ENCODE results near the gene GADL1.

GADL1 gene

DNA sequence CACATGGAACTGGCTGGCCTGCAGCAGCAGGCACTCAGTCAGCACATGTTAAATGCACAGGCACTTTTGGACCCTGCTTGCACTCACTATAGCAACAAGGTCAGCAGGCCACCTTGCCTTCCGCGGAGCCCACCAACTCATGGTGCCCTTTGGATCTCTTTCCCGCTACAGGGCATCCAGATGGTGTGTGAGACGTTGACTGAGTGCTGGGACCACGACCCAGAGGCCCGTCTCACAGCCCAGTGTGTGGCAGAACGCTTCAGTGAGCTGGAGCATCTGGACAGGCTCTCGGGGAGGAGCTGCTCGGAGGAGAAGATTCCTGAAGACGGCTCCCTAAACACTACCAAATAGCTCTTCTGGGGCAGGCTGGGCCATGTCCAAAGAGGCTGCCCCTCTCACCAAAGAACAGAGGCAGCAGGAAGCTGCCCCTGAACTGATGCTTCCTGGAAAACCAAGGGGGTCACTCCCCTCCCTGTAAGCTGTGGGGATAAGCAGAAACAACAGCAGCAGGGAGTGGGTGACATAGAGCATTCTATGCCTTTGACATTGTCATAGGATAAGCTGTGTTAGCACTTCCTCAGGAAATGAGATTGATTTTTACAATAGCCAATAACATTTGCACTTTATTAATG, 203.1 kb downstream of the GADL1 start:
- DNase-seq = no peak

DNA sequence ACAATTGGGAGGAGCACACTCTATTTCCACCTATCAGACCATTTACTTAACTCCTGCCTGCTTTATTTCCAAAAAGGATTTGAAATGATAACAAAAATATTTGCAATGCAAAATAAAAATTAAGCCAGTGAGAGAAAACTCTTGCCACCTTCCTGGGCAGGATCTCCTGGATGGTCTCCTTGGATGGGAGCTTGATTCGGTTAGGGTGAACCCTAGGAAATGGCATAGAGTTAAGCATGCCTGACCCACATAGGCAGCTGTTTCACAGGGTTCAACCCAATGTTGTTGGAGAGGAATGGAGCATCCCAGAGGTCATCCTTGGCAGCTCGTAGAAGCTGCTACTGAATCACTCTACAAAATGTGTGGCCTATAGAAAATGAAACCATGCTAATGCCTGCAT, 204.3 kb downstream of the GADL1 start:
- no peak for DNase-seq

GRCh38 chr3:30688776-30689641, 205.5 kb downstream of the GADL1 start:
- no peak for DNase-seq

DNA sequence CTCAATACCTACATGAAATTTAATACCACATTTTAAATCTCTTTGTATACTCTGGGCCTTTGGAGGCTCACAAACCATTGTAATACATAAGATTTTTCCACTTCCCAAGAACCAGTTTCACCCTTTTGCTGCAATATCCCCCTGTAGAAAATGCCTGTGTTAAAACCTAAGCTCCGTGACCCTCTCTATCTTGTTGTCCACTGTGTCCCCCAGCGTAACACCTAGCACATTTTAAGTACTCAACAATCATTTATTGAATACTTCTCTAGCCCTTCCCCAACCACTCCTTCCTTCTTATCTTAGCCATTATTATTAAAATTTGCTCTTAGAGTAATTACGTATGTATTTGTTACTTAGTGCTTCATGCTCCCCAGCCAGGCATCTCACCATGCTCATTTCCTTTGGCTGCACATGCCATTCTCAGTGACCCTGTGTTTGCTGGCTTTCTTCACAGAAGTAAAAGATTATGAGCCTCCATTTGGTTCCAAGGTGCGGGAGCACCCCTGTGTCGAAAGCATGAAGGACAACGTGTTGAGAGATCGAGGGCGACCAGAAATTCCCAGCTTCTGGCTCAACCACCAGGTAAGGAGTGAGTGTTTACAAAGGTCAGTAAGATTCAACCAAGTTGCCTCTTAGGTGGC, 206.4 kb downstream of the GADL1 start:
- DNase-seq = no peak

- DNase-seq = no peak
Observed at GRCh38 chr3:30686799-30687198, 207.7 kb downstream of the GADL1 start.

DNA sequence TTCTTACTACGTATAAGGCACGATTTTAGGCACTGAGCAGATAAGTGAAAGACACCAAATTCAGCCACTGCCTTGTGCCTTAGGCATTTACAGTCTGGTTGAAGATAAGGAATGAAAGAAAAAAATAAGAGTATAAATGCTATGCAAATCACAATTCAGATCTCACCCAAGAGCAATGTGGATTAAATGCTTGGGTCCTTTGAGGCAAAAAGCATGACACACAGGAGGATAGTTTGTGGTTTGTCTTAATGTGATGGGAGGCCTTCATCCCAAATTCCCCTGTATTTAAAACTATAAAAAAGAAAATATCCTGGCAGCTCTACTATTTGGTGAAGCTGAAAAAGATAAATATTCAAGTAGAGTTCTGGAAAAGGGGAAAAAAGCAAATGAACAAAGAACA, 208.3 kb downstream of the GADL1 start:
- no peak for DNase-seq

DNA sequence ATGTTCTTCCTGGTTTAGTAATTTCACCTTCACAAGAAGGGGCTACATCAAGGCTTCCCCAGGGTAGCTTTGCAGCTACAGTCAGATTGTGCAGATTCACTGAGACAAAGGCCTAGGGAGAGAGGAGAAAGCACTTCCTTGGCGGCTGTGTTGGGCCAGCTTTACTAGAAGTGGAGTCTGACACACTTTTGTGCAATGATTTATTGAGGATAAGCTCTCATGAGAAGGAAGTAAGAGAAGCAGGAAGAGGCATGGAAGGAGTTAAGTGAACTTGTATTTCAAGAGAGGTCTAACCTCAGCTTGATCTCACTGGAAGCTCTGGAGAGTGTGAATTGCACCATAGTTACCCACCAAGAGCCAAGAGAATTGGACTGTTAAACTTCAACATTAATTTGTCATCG, 209.2 kb downstream of the GADL1 start:
- no peak for DNase-seq

- no peak for DNase-seq
Observed at GRCh38 chr3:30684356-30684755, 210.1 kb downstream of the GADL1 start.

DNA sequence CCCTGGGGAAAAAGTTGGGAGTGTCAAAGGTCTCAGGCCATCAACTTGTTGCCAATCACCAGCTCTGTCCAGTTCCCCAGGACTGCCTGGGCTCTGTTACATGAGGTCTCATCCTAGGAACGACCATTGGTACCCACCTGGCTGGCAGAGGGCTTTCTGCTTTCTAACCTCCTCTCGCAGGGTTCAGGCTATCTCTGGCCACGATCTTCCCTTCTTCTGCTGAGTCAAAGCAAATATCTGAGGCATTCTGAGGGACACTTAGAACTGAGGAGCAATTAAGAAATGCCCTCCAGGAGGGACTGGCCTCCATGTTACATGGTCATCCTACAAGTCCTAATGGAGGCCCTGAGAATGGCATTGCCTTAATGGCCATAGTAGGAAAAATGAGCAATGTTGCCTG, 210.7 kb downstream of the GADL1 start:
- DNase-seq = no peak

DNA sequence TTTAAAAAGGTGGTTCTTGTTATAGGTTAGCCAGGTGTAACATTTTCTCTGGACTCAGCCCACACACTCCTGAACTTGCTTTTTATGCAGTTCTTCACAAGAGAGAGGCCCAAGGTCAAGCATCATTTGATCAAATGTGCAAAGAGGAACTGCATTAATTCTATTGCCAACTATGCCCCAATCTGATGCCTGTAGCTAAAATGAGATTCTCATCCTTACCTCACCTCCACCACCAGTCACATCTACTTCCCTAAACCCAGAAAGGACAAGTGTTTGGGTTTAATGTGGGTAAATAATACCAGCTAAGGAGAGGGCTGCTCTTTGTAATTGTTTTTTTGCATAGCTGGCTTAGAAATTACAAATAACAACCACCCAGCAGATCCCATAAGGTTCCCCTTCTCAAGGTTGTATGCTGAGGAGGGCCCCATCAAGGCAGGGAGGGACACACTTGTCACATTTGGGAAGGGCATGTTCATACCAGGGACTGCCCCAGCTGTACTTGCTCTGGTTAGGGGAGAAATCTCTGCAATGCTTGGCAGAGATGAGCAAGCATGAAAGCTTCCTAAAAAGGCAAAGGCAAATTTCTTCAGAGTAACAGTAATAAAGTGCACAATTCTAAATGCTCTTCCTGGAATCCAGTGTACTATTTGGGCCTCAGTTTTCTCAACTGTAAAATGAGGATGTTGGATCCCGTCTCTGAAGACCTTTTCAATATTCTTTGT, 211.9 kb downstream of the GADL1 start:
- no peak for DNase-seq

DNA sequence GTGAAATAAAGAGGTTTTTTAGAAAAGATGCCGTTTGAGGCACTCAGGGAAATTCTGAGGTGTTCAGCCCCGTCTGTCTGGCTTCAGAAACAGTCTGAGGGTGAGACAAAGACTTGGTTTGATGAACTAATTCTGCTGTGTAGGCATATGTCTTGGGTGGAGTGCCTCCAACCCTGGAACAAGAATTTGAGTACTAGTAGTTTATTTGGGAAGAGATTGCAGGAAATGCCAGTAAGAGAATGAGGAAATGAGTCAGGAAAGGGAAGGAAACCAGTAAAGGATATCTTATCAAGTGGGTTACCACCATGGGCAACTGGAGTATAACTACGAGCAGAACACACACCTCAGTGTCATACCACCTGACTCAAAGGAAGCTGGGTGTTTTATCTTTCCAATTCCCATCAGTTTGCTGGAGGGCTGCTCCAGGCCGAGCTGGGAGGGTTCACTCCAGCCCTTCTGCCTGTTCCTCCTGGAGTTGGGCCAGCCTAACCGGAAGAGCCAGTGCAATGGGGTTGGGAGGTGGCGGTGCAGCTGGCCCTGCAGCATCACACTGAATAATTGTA, 212.7 kb downstream of the GADL1 start:
- no peak for DNase-seq

DNA sequence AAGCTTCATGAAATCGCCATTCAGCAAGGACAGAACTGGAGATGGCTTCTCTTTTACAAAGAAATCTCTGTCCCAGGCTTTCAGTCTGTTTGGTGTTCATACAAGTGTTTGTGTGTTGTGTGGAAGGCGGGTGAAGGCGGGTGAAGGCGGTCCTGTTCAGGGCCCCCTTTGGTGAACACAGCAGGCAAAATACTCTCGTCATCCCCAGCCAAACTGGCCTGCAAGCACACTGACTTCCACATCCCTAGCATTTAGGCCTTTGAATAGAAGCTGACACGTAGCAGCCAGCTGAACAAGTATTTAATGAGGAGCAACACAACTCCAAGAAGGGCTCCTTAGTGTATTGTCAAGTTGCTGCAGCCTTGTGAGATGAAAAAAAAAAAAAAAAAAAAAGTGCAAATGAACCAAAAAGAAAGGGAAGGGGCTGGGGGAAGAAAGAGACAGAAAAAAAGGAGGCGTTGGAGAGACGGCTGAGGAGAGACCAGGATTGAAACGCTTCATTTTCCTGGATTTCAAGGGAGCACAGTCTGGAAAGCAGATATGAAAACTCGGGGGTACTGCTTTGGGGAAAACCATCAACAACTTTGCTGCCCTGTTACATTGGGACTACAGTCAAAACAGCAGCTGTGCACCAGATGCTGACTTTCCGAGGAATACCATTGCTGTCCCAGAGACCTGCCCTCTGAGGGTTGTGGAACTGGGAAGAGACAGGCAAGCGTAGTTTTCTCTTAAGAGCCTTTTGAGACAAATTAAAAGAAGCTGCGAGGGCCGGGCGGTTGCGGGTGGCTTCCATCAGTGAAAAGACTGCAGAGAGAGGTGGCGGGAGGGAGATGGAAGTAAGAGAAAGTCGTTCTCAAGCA, 213.4 kb downstream of the GADL1 start:
- DNase-seq = no peak

- no peak for DNase-seq
Observed at GRCh38 chr3:30679045-30679444, 215.4 kb downstream of the GADL1 start.

DNA sequence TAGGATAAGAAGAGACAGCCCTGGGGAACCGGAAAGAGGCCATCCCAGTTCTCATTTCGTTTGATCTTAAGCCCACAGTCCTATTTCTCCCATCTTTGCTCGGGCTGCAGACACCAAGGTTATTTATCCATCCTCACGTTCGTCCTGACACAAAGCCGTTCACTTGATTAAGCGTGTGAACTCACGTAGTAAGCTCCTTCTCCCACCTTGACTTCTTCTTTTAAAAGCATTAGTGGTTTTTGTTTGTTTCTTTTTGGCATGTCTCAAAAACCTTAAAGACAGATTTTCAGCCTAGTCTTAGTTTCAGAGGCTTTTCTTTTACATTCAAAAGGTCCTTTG, 217.1 kb downstream of the GADL1 start:
- no peak for DNase-seq

DNA sequence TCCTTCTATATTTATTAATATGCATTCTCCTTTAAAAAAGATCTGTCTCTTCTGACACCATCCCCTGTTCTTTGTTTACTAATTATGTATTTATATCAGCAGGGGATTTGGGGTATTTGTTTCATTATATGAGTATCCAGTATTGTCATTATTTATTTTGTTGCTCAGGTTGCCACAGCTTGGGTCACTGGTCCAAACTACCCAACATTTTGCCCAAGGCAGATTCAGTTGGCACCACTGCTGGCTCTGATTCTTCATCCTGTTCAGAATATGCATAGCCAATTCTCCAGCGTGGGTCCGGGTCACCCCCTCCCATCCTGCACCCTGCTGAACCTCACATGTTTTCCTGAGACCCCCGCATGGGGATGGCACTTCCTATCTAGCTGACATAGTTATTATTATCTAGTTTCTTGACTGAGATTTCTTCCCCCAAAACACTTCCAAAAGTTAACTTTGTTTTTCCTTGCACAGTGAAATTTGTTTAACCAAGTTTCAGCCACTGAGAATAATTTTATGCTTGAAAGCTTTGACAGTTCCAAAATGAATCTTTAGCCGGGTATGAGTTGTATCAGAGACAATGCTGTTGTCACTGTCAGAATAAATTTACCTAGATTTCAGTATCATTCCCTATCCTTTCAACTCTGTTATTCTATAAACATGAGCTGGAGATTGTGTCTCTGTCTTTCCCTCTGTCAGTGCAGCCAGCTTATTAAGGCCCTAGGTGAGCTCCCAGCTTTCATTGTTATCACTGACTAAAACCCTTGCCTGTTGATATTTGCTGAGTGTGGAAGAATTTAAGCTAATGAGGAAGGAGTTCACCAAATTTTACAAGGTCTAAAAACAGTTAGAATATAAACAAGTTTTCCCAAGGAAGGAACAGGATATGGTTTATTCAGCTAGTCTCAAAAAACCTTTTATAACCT, 217.8 kb downstream of the GADL1 start:
- DNase-seq = no peak

All from amniotic stem cell (primary cell).